IMR-90 (cell line): Measurements from ENCODE around the gene SLC5A10. TPM values are rescaled to one million over a fixed set of nuclear protein-coding genes. Genes with fewer than 3 reads are reported as not detected.
"Not testable (repeated sequence)": the region's sequence is repeated elsewhere in the genome, so short reads cannot be mapped to it uniquely, and the experiment has no call there.

Source experiments
- ATAC-seq: fragments of 200-7000 bp; cut with Tn5 transposase; 2 replicates; pipeline ENCODE4 v1.9.1; 2020; ENCODE audit warnings: low read depth, mild to moderate bottlenecking, moderate library complexity
- BruUV-seq: library from RNA; stranded (reverse); fragments of 400-500 nt; replicated peaks from 2 replicates; lab custom pipeline; 2021; lab: Mats Ljungman, UMichigan
- CTCF ChIA-PET: fragments of 300-600 bp; formaldehyde crosslinking; extraction: SDS; loops from one replicate; lab custom pipeline; 2021; ENCODE audit warnings: antibody characterized with exemption; lab: Yijun Ruan, JAX
- POLR2A ChIA-PET: fragments of 300-600 bp; sonication (Branson Sonifier 250); formaldehyde crosslinking; loops from one replicate; lab custom pipeline; 2022; ENCODE audit warnings: antibody characterized with exemption; ENCODE audit not compliant: unreplicated experiment; lab: Charles Lee
- DNase-seq: peaks from one replicate; pipeline ENCODE4 v3.0.0; 2013
- H2AFZ ChIP-seq: replicated peaks from 2 replicates; pipeline ENCODE3; 2013; ENCODE audit warnings: low read length, mild to moderate bottlenecking; ENCODE audit not compliant: poor library complexity
- H2AK5ac ChIP-seq: 2 replicates; pipeline ENCODE4 v1.6.1; 2013; ENCODE audit warnings: low read depth, low read length, inconsistent platforms
- H2AK9ac ChIP-seq: replicated peaks from 2 replicates; pipeline ENCODE3; 2013; ENCODE audit warnings: mild to moderate bottlenecking, low read depth, low read length, moderate library complexity; ENCODE audit not compliant: poor library complexity
- H2BK120ac ChIP-seq: 2 replicates; pipeline ENCODE4 v1.6.1; 2013; ENCODE audit warnings: low read depth, low read length, inconsistent platforms
- H2BK15ac ChIP-seq: 3 replicates; pipeline ENCODE4 v1.6.1; 2013; ENCODE audit warnings: low read depth, low read length, inconsistent platforms
- H2BK20ac ChIP-seq: 2 replicates; pipeline ENCODE4 v1.6.1; 2013; ENCODE audit warnings: low read depth, mild to moderate bottlenecking, inconsistent platforms, low read length, moderate library complexity
- H2BK5ac ChIP-seq: 2 replicates; pipeline ENCODE4 v1.6.1; 2013; ENCODE audit warnings: mild to moderate bottlenecking, low read depth, low read length, inconsistent platforms; ENCODE audit not compliant: poor library complexity, severe bottlenecking
- H3K14ac ChIP-seq: replicated peaks from 2 replicates; pipeline ENCODE4 v1.6.1; 2013; ENCODE audit warnings: low read depth, low read length, inconsistent platforms
- H3K18ac ChIP-seq: 2 replicates; pipeline ENCODE4 v1.6.1; 2013; ENCODE audit warnings: low read depth, low read length, control low read depth
- H3K23ac ChIP-seq: 2 replicates; pipeline ENCODE4 v1.6.1; 2013; ENCODE audit warnings: low read depth, low read length, inconsistent platforms
- H3K27ac ChIP-seq: 2 replicates; pipeline ENCODE4 v1.5.1; 2013; ENCODE audit warnings: mild to moderate bottlenecking, control low read depth, low read length; ENCODE audit not compliant: insufficient read depth
- H3K27me3 ChIP-seq: 2 replicates; pipeline ENCODE4 v1.6.1; 2013; ENCODE audit warnings: low read length; ENCODE audit not compliant: control insufficient read depth, insufficient read depth
- H3K36me3 ChIP-seq: 2 replicates; pipeline ENCODE4 v1.6.1; 2013; ENCODE audit warnings: low read length, mixed read lengths; ENCODE audit not compliant: control insufficient read depth, insufficient read depth
- H3K4ac ChIP-seq: 2 replicates; pipeline ENCODE4 v1.6.1; 2013; ENCODE audit warnings: low read depth, low read length, inconsistent platforms
- H3K4me1 ChIP-seq: 2 replicates; pipeline ENCODE4 v1.6.1; 2013; ENCODE audit warnings: low read length, mixed read lengths; ENCODE audit not compliant: control insufficient read depth, insufficient read depth
- H3K4me2 ChIP-seq: 2 replicates; pipeline ENCODE4 v1.6.1; 2013; ENCODE audit warnings: low read depth, mild to moderate bottlenecking, control low read depth, low read length, moderate library complexity
- H3K4me3 ChIP-seq: 2 replicates; pipeline ENCODE4 v1.5.1; 2013; ENCODE audit warnings: low read depth, mild to moderate bottlenecking, control low read depth, low read length, moderate library complexity; ENCODE audit not compliant: insufficient read depth
- H3K56ac ChIP-seq: 2 replicates; pipeline ENCODE4 v1.6.1; 2013; ENCODE audit warnings: low read length, inconsistent platforms; ENCODE audit not compliant: insufficient read depth; ENCODE audit errors: extremely low read depth
- H3K79me1 ChIP-seq, 2 experiments: 2 replicates each; pipeline ENCODE4 v1.6.1; 2013; ENCODE audit warnings: low read length in 2 of 2, inconsistent platforms in 1 of 2, low read depth in 1 of 2
- H3K9ac ChIP-seq: 2 replicates; pipeline ENCODE4 v1.6.1; 2013; ENCODE audit warnings: low read depth, low read length, control low read depth
- H3K9me1 ChIP-seq: 2 replicates; pipeline ENCODE4 v1.6.1; 2013; ENCODE audit warnings: low read length, inconsistent platforms; ENCODE audit not compliant: insufficient read depth
- H3K9me3 ChIP-seq: 2 replicates; pipeline ENCODE4 v1.6.1; 2013; ENCODE audit warnings: low read length; ENCODE audit not compliant: control insufficient read depth, insufficient read depth
- H4K20me1 ChIP-seq: 2 replicates; pipeline ENCODE4 v1.6.1; 2013; ENCODE audit warnings: low read length, inconsistent platforms; ENCODE audit not compliant: insufficient read depth
- H4K5ac ChIP-seq: 2 replicates; pipeline ENCODE4 v1.6.1; 2013; ENCODE audit warnings: mild to moderate bottlenecking, low read depth, low read length, control low read depth
- H4K8ac ChIP-seq, 2 experiments: 2 replicates each; pipeline ENCODE4 v1.6.1; 2013; ENCODE audit warnings: low read depth in 2 of 2, low read length in 2 of 2, control low read depth in 1 of 2, inconsistent platforms in 1 of 2
- H4K91ac ChIP-seq: 2 replicates; pipeline ENCODE4 v1.6.1; 2013; ENCODE audit warnings: low read depth, low read length, inconsistent platforms; ENCODE audit not compliant: insufficient read depth
- WGBS, 2 experiments: methylation state at CpG; one replicate each; pipeline versions ENCODE4 v1.1.5 to v1.1.7; 2013; ENCODE audit warnings: missing lambda C conversion rate in 2 of 2; ENCODE audit not compliant: insufficient read length in 1 of 2; ENCODE audit errors: extremely low coverage in 2 of 2; 5-methylcytosine and 5-hydroxymethylcytosine counted together
- dilution Hi-C: fragments of 300-500 bp; cut with HindIII; formaldehyde crosslinking; loops from one replicate; pipeline ENCODE4 v1.14.3; 2018; ENCODE audit warnings: low sequenced_read_pairs; ENCODE audit not compliant: unreplicated experiment
- in situ Hi-C: fragments of 300-500 bp; cut with MboI; formaldehyde crosslinking; loops from 3 replicates; pipeline ENCODE4 v1.14.3; 2019; ENCODE audit warnings: low sequenced_read_pairs, inconsistent platforms, mixed read lengths
- intact Hi-C: fragments of 100-400 bp; cut with micrococcal nuclease; formaldehyde crosslinking; loops from 2 replicates; pipeline ENCODE4 v1.10.0; 2022
- polyA plus RNA-seq, 3 experiments: library from polyadenylated mRNA; depleted of rRNA; stranded (reverse); fragments of >200 nt; gene quantifications; 2 replicates each; pipeline ENCODE4 v1.2.3, GENCODE V29; 2012; ENCODE audit warnings: low replicate concordance in 1 of 3
- total RNA-seq: library from RNA; depleted of rRNA; stranded (reverse); fragments of >200 nt; gene quantifications from 2 replicates; pipeline ENCODE4 v1.2.3, GENCODE V29; 2012

SLC5A10 gene
- total and polyA plus RNA-seq, 2 of the 4 experiments (the other 2 are of a cell fraction): not detected

- DNase-seq, H2BK20ac ChIP-seq, H4K5ac ChIP-seq, H3K9ac ChIP-seq, H3K4me1 ChIP-seq, H3K4me2 ChIP-seq, H2BK120ac ChIP-seq, H3K23ac ChIP-seq, H3K27ac ChIP-seq, dilution Hi-C loops, H3K9me1 ChIP-seq, H4K91ac ChIP-seq, H3K36me3 ChIP-seq, H3K56ac ChIP-seq, H3K79me1 ChIP-seq, H3K18ac ChIP-seq, BruUV-seq, H2AK9ac ChIP-seq, H2BK5ac ChIP-seq, H3K27me3 ChIP-seq, H3K4ac ChIP-seq, H3K4me3 ChIP-seq, POLR2A ChIA-PET, H4K8ac ChIP-seq, H4K20me1 ChIP-seq, H3K14ac ChIP-seq, H2AFZ ChIP-seq, H2AK5ac ChIP-seq, H2BK15ac ChIP-seq, intact Hi-C loops, in situ Hi-C loops, CTCF ChIA-PET, H3K9me3 ChIP-seq: not testable (repeated sequence)
- WGBS, 2 experiments: no CpG with 5 or more reads among the region's 12 CpGs
- peak; percentile 91 for ATAC-seq
Observed at GRCh38 chr17:19055447-19055846, 103.5 kb downstream of the SLC5A10 start.
